ENCODE results near the gene B4GALNT1. TPM values are rescaled to one million over a fixed set of nuclear protein-coding genes. Genes with fewer than 3 reads are reported as not detected.

The B4GALNT1 gene
- total and polyA plus RNA-seq, 2 of the 13 experiments (the other 11 are each of a cell fraction or from before 2014, with no cell fraction given) = 4.5 to 5.4 TPM

- TF ChIP-seq ZNF740 (CRISPR knock-in tag; IDR thresholded peaks at IDR 0.05) = no peak
- TF ChIP-seq MYC (CRISPR knock-in tag; IDR thresholded peaks at IDR 0.05; ENCODE audit: borderline replicate concordance) = peak; percentile 65; the same call in 1 of the 2 replicates
- TF ChIP-seq MAF1 (CRISPR knock-in tag; IDR thresholded peaks at IDR 0.05; ENCODE audit: borderline replicate concordance) = no peak
- peak; percentile 64; the same call in 1 of the 2 replicates for TF ChIP-seq HOXA3 (CRISPR knock-in tag; IDR thresholded peaks at IDR 0.05)
- TF ChIP-seq ETV5 (CRISPR knock-in tag; IDR thresholded peaks at IDR 0.05; ENCODE audit: borderline replicate concordance) = no peak
- peak in 1 of 2 experiments; percentile 56; a peak in 1 of 4 replicates for TF ChIP-seq KLF16 (CRISPR knock-in tag; IDR thresholded peaks at IDR 0.05)
- TF ChIP-seq ARID5B (CRISPR knock-in tag; IDR thresholded peaks at IDR 0.05) = peak; percentile 42; the same call in 1 of the 2 replicates
- 0 out of 2 replicates have a peak, but pooled peaks have one; percentile 31 for TF ChIP-seq ZBTB10 (CRISPR knock-in tag; IDR thresholded peaks at IDR 0.05; ENCODE audit: borderline replicate concordance)
- peak; percentile 95 for TF ChIP-seq ZNF441 (CRISPR knock-in tag; IDR thresholded peaks at IDR 0.05; ENCODE audit: borderline replicate concordance)
- TF ChIP-seq ZNF687 (CRISPR knock-in tag; IDR thresholded peaks at IDR 0.05) = peak; percentile 96
- peak; percentile 39; the same call in 1 of the 2 replicates for TF ChIP-seq MEIS2 (CRISPR knock-in tag; IDR thresholded peaks at IDR 0.05)
- TF ChIP-seq ZFP36 (IDR thresholded peaks at IDR 0.05; ENCODE audit: borderline replicate concordance, low read depth, low read length, partially characterized antibody) = no peak
- peak; percentile 66; the same call in 1 of the 2 replicates for TF ChIP-seq CBFB (CRISPR knock-in tag; IDR thresholded peaks at IDR 0.05)
- no peak for TF ChIP-seq FOXO4 (CRISPR knock-in tag; conservative IDR thresholded peaks at IDR 0.05)
These were observed at the start of gene B4GALNT1 (continued) for GRCh38 chr12:57632958-57633840.
